Lung (tissue), 16 donors: ENCODE measurements around the gene EYS. TPM values are rescaled to one million over a fixed set of nuclear protein-coding genes. Genes with fewer than 3 reads are reported as not detected.

ENCODE experiments used
- ATAC-seq: fragments of 200-7000 bp; cut with Tn5 transposase; one replicate; pipeline ENCODE4 v1.9.1; 2020; ENCODE audit warnings: moderate number of reproducible peaks; ENCODE audit not compliant: insufficient read depth, low FRiP score
- DNase-seq, 3 donors: peaks; one replicate each; pipeline ENCODE4 v3.0.0-alpha.2; 2013 to 2017
- H3K27ac ChIP-seq, 2 donors: one replicate each; pipeline ENCODE4 v1.5.1; 2013; ENCODE audit warnings: mild to moderate bottlenecking in 2 of 2, moderate library complexity in 2 of 2, control low read depth in 1 of 2, inconsistent platforms in 1 of 2, low read depth in 1 of 2, low read length in 1 of 2
- H3K27me3 ChIP-seq, 3 donors: one replicate each; pipeline ENCODE4 v1.5.1; 2013; ENCODE audit warnings: low read length in 2 of 3; ENCODE audit not compliant: control insufficient read depth in 3 of 3, insufficient read depth in 3 of 3
- H3K36me3 ChIP-seq, 4 donors: one replicate each; pipeline ENCODE4 v1.5.1; 2013; ENCODE audit warnings: low read length in 4 of 4, mild to moderate bottlenecking in 1 of 4, moderate library complexity in 1 of 4; ENCODE audit not compliant: control insufficient read depth in 4 of 4, insufficient read depth in 4 of 4
- H3K4me1 ChIP-seq, 5 donors: one replicate each; pipeline ENCODE4 v1.5.1; 2013; ENCODE audit warnings: low read length in 5 of 5, mild to moderate bottlenecking in 2 of 5, moderate library complexity in 1 of 5; ENCODE audit not compliant: control insufficient read depth in 5 of 5, insufficient read depth in 5 of 5
- H3K4me3 ChIP-seq: one replicate; pipeline ENCODE4 v1.5.1; 2013; ENCODE audit warnings: mild to moderate bottlenecking, control low read depth, moderate library complexity
- H3K9ac ChIP-seq, 2 donors: one replicate each; pipeline ENCODE4 v1.5.1; 2013; ENCODE audit warnings: low read length in 2 of 2, control low read depth in 1 of 2; ENCODE audit not compliant: insufficient read depth in 1 of 2
- H3K9me3 ChIP-seq, 4 donors: one replicate each; pipeline ENCODE4 v1.5.1; 2013; ENCODE audit warnings: low read length in 3 of 4, mild to moderate bottlenecking in 1 of 4, moderate library complexity in 1 of 4; ENCODE audit not compliant: control insufficient read depth in 4 of 4, insufficient read depth in 3 of 4
- WGBS, 2 donors: extraction: QIAGEN DNeasy Blood & Tissue Kit; methylation state at CpG; one replicate each; pipeline ENCODE4 v1.1.7; 2013; 5-methylcytosine and 5-hydroxymethylcytosine counted together
- long read RNA-seq, 5 donors: transcript quantifications; one replicate each; lab custom pipeline, GENCODE V29; 2026
- polyA plus RNA-seq, 2 donors: library from polyadenylated mRNA; stranded (reverse); fragments of 200-250 nt; gene quantifications; one replicate each; pipeline ENCODE4 v1.2.1, GENCODE V29; 2013
- total RNA-seq, 2 donors: library from RNA; depleted of rRNA in 1 of 2; stranded (reverse); fragments of >200 nt in 1 of 2; gene quantifications; one replicate each; pipeline ENCODE4 v1.2.1, GENCODE V29; 2014 to 2021
- TF ChIP-seq, protein P1 (sequence below): IDR thresholded peaks from 2 replicates; pipeline ENCODE4 v1.5.1; 2012; ENCODE audit warnings: mild to moderate bottlenecking; ENCODE audit errors: control extremely low read depth, extremely low read depth
- donor health status: control.
- donor health status: control.
- donor health status: Bipolar disorder and iron deficiency.
- donor health status: healthy.
- donor health status: DM: yes; HTN: yes; CAD: no.

EYS gene
- total RNA-seq (under 1 TPM; 0.17 to 0.34 TPM), polyA plus RNA-seq (under 1 TPM; 0.06 to 0.07 TPM)
- long read RNA-seq, donor 1 = 0 reads
- long read RNA-seq, donor 2, partial matches to known transcripts = 7 of 7 reads
- long read RNA-seq, donor 2, other reads (novel, unspliced or antisense) = 0 of 7 reads
- long read RNA-seq, donor 3 = 0 reads
- long read RNA-seq, donor 4 = 0 reads
- long read RNA-seq, donor 5 = 0 reads

DNA sequence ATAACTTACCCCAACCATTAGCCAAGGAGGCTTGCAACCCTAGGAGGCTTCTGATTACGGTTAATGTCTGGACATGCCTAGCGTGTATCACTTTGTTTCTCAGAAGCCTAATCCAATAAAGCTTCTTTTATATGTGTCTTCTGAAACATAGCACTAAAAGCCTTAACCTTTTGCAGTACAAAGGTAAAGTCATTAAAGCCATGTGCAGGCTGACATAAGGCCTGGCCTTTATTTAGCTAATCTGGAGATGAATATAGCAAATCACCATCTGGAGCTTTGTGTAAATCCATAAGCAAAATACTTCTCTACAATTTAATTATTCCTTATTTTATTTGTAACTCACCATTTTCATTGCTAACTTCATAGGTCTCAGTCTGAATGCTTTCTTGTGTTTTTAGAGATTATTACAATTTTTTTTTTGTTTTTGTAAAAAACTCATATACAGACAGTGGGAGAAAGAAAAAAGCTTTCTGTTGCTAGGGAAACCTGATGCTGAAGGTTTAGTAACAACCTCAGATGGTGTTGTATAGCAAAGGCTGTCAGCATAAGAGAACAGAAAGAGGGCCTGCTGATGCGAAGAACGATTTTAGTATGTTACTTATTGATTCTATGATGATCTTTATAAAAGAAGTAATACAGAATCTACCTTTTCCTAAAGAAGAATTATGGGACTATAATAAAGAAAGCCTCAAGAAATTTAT is at the start of gene EYS:
Gene EYS, minus strand, starts transcription at position 101 of the 701 bp plus-strand sequence. CDS start 211,816 bp downstream, outside the sequence.
- TF ChIP-seq, protein P1, sequence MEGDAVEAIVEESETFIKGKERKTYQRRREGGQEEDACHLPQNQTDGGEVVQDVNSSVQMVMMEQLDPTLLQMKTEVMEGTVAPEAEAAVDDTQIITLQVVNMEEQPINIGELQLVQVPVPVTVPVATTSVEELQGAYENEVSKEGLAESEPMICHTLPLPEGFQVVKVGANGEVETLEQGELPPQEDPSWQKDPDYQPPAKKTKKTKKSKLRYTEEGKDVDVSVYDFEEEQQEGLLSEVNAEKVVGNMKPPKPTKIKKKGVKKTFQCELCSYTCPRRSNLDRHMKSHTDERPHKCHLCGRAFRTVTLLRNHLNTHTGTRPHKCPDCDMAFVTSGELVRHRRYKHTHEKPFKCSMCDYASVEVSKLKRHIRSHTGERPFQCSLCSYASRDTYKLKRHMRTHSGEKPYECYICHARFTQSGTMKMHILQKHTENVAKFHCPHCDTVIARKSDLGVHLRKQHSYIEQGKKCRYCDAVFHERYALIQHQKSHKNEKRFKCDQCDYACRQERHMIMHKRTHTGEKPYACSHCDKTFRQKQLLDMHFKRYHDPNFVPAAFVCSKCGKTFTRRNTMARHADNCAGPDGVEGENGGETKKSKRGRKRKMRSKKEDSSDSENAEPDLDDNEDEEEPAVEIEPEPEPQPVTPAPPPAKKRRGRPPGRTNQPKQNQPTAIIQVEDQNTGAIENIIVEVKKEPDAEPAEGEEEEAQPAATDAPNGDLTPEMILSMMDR = no peak
- H3K4me1 ChIP-seq = no peaks in the 10 kb centered on the region
- DNase-seq (no peak), ATAC-seq (no peak)
- H3K9me3 ChIP-seq = no peaks in the 10 kb centered on the region
- H3K36me3 ChIP-seq = no peaks in the 10 kb centered on the region
- WGBS, 2 donors = 89 to 91% methylated on average over 4 of the region's 4 CpGs
- H3K27ac ChIP-seq = no peak within 1 kb of the TSS
- no peak within 1 kb of the TSS for H3K4me3 ChIP-seq
- no peak within 1 kb of the TSS for H3K9ac ChIP-seq
- no peaks in the 10 kb centered on the region for H3K27me3 ChIP-seq

GRCh38 chr6:65746302-65746701 is 39.3 kb upstream of the EYS start:
- DNase-seq (no peak), ATAC-seq (no peak)
- no peaks in the 10 kb centered on the region for H3K4me1 ChIP-seq
- H3K27me3 ChIP-seq = no peaks in the 10 kb centered on the region
- no peaks in the 10 kb centered on the region for H3K36me3 ChIP-seq
- H3K9me3 ChIP-seq = peaks cover 0 to 8% (median 0%) of the 10 kb centered on the region in 4 donors
- TF ChIP-seq, protein P1 = no peak
- no peak overlapping the region for H3K4me3 ChIP-seq
- 84 to 90% methylated on average over 4 of the region's 4 CpGs for WGBS, 2 donors
- H3K27ac ChIP-seq = no peak overlapping the region
- no peak overlapping the region for H3K9ac ChIP-seq

DNA sequence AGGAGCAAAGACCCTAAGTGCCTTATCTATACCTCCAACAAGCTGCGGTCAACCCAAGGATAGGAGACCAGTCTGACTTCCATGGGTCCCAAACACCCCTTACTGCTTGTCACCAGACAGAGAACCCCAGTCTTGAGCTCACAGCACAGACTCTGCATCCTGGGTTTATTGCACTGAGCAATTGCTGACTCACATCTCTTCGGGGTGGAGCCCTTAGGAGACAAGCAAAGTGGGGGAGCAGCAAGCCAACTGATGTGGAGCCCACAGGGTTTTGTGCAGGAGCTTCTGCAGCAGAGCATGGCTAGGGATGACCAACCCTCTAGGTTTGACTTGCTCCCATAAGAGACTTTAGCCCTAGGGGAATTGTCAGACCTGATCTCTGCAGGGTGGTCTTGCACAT is 38.6 kb upstream of the EYS start:
- peaks cover 0 to 8% (median 0%) of the 10 kb centered on the region in 4 donors for H3K9me3 ChIP-seq
- no peak overlapping the region for H3K4me3 ChIP-seq
- 89% methylated on average over 2 of the region's 2 CpGs for WGBS, 2 donors
- ATAC-seq = no peak
- no peak overlapping the region for H3K27ac ChIP-seq
- no peak overlapping the region for H3K9ac ChIP-seq
- no peaks in the 10 kb centered on the region for H3K4me1 ChIP-seq
- H3K36me3 ChIP-seq = no peaks in the 10 kb centered on the region
- DNase-seq = no peak
- TF ChIP-seq, protein P1 = no peak
- no peaks in the 10 kb centered on the region for H3K27me3 ChIP-seq
